ENCODE measurements around the gene SHD.
"Not testable (repeated sequence)": the region's sequence is repeated elsewhere in the genome, so short reads cannot be mapped to it uniquely, and the experiment has no call there.

The SHD gene

GRCh38 chr19:4256563-4256962, 22.5 kb upstream of the SHD start:
- peaks cover 6% of the 10 kb centered on the region; the same call in 1 of the 2 replicates for H3K9me3 ChIP-seq (ENCODE audit: control insufficient read depth, insufficient read depth, low read length)
- peaks cover 21% of the 10 kb centered on the region; the same call in 1 of the 2 replicates for H3K36me3 ChIP-seq (ENCODE audit: insufficient read depth, low read length)

GRCh38 chr19:4257025-4257424, 22.0 kb upstream of the SHD start:
- peaks cover 6% of the 10 kb centered on the region; the same call in 1 of the 2 replicates for H3K9me3 ChIP-seq (ENCODE audit: control insufficient read depth, insufficient read depth, low read length)
- no peak overlapping the region for H3K9ac ChIP-seq (ENCODE audit: low read depth, low read length)
- H3K36me3 ChIP-seq (ENCODE audit: insufficient read depth, low read length) = peaks cover 21% of the 10 kb centered on the region; the same call in 1 of the 2 replicates
- no peaks in the 10 kb centered on the region for H3K4me1 ChIP-seq (ENCODE audit: insufficient read depth, low read length)

More at GRCh38 chr19:4256563-4256962, 22.5 kb upstream of the SHD start:
- no peaks in the 10 kb centered on the region for H3K4me1 ChIP-seq (ENCODE audit: insufficient read depth, low read length)
- no peak overlapping the region for H3K9ac ChIP-seq (ENCODE audit: low read depth, low read length)

GRCh38 chr19:4258181-4258580, 20.9 kb upstream of the SHD start:
- no peaks in the 10 kb centered on the region for H3K4me1 ChIP-seq (ENCODE audit: insufficient read depth, low read length)
- peaks cover 6% of the 10 kb centered on the region; the same call in 1 of the 2 replicates for H3K9me3 ChIP-seq (ENCODE audit: control insufficient read depth, insufficient read depth, low read length)
- H3K9ac ChIP-seq (ENCODE audit: low read depth, low read length) = no peak overlapping the region
- H3K36me3 ChIP-seq (ENCODE audit: insufficient read depth, low read length) = peaks cover 16% of the 10 kb centered on the region; the same call in 1 of the 2 replicates

- Histone ChIP-seq H3K9ac (ENCODE audit: low read depth, low read length) (no peak overlapping the region), H3K9me3 (ENCODE audit: control insufficient read depth, insufficient read depth, low read length) (peaks cover 6% of the 10 kb centered on the region; the same call in 1 of the 2 replicates), H3K36me3 (ENCODE audit: insufficient read depth, low read length) (peaks cover 15% of the 10 kb centered on the region; the same call in 1 of the 2 replicates), H3K4me1 (ENCODE audit: insufficient read depth, low read length) (no peaks in the 10 kb centered on the region)
Observed at GRCh38 chr19:4260613-4261191, 18.4 kb upstream of the SHD start.

GRCh38 chr19:4264812-4265211, 14.3 kb upstream of the SHD start:
- Histone ChIP-seq H3K36me3 (ENCODE audit: insufficient read depth, low read length) (peaks cover 1% of the 10 kb centered on the region; the same call in 1 of the 2 replicates), H3K9me3 (ENCODE audit: control insufficient read depth, insufficient read depth, low read length) (no peaks in the 10 kb centered on the region), H3K9ac (ENCODE audit: low read depth, low read length) (no peak overlapping the region), H3K4me1 (ENCODE audit: insufficient read depth, low read length) (no peaks in the 10 kb centered on the region)

- Histone ChIP-seq H3K9me3 (ENCODE audit: control insufficient read depth, insufficient read depth, low read length) (no peaks in the 10 kb centered on the region), H3K4me1 (ENCODE audit: insufficient read depth, low read length) (no peaks in the 10 kb centered on the region), H3K36me3 (ENCODE audit: insufficient read depth, low read length) (no peaks in the 10 kb centered on the region; the same call in 1 of the 2 replicates), H3K9ac (ENCODE audit: low read depth, low read length) (no peak overlapping the region)
Observed at GRCh38 chr19:4266253-4267000, 12.6 kb upstream of the SHD start.

- H3K36me3 ChIP-seq (ENCODE audit: insufficient read depth, low read length) = no peaks in the 10 kb centered on the region; the same call in 1 of the 2 replicates
- H3K9ac ChIP-seq (ENCODE audit: low read depth, low read length) = no peak overlapping the region
- no peaks in the 10 kb centered on the region for H3K4me1 ChIP-seq (ENCODE audit: insufficient read depth, low read length)
- no peaks in the 10 kb centered on the region for H3K9me3 ChIP-seq (ENCODE audit: control insufficient read depth, insufficient read depth, low read length)
Observed at GRCh38 chr19:4267101-4267900, 11.8 kb upstream of the SHD start.

GRCh38 chr19:4267901-4268815, 10.9 kb upstream of the SHD start:
- Histone ChIP-seq H3K4me1 (ENCODE audit: insufficient read depth, low read length) (no peaks in the 10 kb centered on the region), H3K9me3 (ENCODE audit: control insufficient read depth, insufficient read depth, low read length) (no peaks in the 10 kb centered on the region), H3K9ac (ENCODE audit: low read depth, low read length) (no peak overlapping the region), H3K36me3 (ENCODE audit: insufficient read depth, low read length) (no peaks in the 10 kb centered on the region)

GRCh38 chr19:4268816-4269430, 10.1 kb upstream of the SHD start:
- no peak overlapping the region for H3K9ac ChIP-seq (ENCODE audit: low read depth, low read length)
- no peaks in the 10 kb centered on the region for H3K36me3 ChIP-seq (ENCODE audit: insufficient read depth, low read length)
- H3K9me3 ChIP-seq (ENCODE audit: control insufficient read depth, insufficient read depth, low read length) = no peaks in the 10 kb centered on the region
- no peaks in the 10 kb centered on the region for H3K4me1 ChIP-seq (ENCODE audit: insufficient read depth, low read length)

- Histone ChIP-seq H3K9ac (ENCODE audit: low read depth, low read length) (no peak overlapping the region), H3K4me1 (ENCODE audit: insufficient read depth, low read length) (no peaks in the 10 kb centered on the region), H3K36me3 (ENCODE audit: insufficient read depth, low read length) (no peaks in the 10 kb centered on the region), H3K9me3 (ENCODE audit: control insufficient read depth, insufficient read depth, low read length) (no peaks in the 10 kb centered on the region)
Observed at GRCh38 chr19:4272894-4273293, 6.2 kb upstream of the SHD start.

- H3K36me3 ChIP-seq (ENCODE audit: insufficient read depth, low read length); H3K9me3 ChIP-seq (ENCODE audit: control insufficient read depth, insufficient read depth, low read length); H3K4me1 ChIP-seq (ENCODE audit: insufficient read depth, low read length); H3K9ac ChIP-seq (ENCODE audit: low read depth, low read length): not testable (repeated sequence)
Observed at GRCh38 chr19:4274321-4274686, 4.8 kb upstream of the SHD start.

- H3K36me3 ChIP-seq (ENCODE audit: insufficient read depth, low read length) = no peaks in the 10 kb centered on the region
- H3K9ac ChIP-seq (ENCODE audit: low read depth, low read length) = no peak overlapping the region
- no peaks in the 10 kb centered on the region for H3K9me3 ChIP-seq (ENCODE audit: control insufficient read depth, insufficient read depth, low read length)
- no peaks in the 10 kb centered on the region for H3K4me1 ChIP-seq (ENCODE audit: insufficient read depth, low read length)
Observed at GRCh38 chr19:4277191-4277696, 1.8 kb upstream of the SHD start.

- H3K36me3 ChIP-seq (ENCODE audit: insufficient read depth, low read length) = no peaks in the 10 kb centered on the region
- no peaks in the 10 kb centered on the region for H3K9me3 ChIP-seq (ENCODE audit: control insufficient read depth, insufficient read depth, low read length)
- H3K9ac ChIP-seq (ENCODE audit: low read depth, low read length) = no peak overlapping the region; the same call in 1 of the 2 replicates
- no peaks in the 10 kb centered on the region for H3K4me1 ChIP-seq (ENCODE audit: insufficient read depth, low read length)
Observed at GRCh38 chr19:4278010-4278409, 1.1 kb upstream of the SHD start.

Measured in ES-I3 (cell line).